Activated naive CD4-positive, alpha-beta T cell treated with anti-CD3 and anti-CD28 coated beads, Interleukin-2, amount 50 U/mL, for 72 hours (primary cell): ENCODE data around the gene GALNT2. TPM values are rescaled to one million over a fixed set of nuclear protein-coding genes. Genes with fewer than 3 reads are reported as not detected.

Experiments
- ATAC-seq, 2 donors: fragments of 150-1000 bp; cut with Tn5 transposase; 2 replicates each; pipeline ENCODE4 v1.10.0; 2021; ENCODE audit warnings: mild to moderate bottlenecking in 2 of 2, moderate library complexity in 2 of 2
- DNase-seq, 2 donors: peaks; one replicate each; pipeline ENCODE4 v3.0.0; 2021 to 2022; ENCODE audit warnings: low spot score in 2 of 2
- H3K27ac Mint-ChIP-seq, 2 donors: one replicate each; pipeline ENCODE4 v1.8.0; 2022; ENCODE audit warnings: mild to moderate bottlenecking in 2 of 2, mixed read lengths in 2 of 2
- H3K36me3 Mint-ChIP-seq, 2 donors: one replicate each; pipeline ENCODE4 v1.8.0; 2022; ENCODE audit warnings: mixed read lengths in 2 of 2
- H3K9me3 Mint-ChIP-seq, 2 donors: one replicate each; pipeline ENCODE4 v1.8.0; 2022; ENCODE audit warnings: mixed read lengths in 2 of 2
- total RNA-seq, 2 donors: library from RNA; stranded (reverse); gene quantifications; one replicate each; pipeline ENCODE4 v1.2.3, GENCODE V29; 2022

Gene GALNT2
- total RNA-seq, 2 donors from 2014 or later, result 58.9 to 88.0 TPM

DNA sequence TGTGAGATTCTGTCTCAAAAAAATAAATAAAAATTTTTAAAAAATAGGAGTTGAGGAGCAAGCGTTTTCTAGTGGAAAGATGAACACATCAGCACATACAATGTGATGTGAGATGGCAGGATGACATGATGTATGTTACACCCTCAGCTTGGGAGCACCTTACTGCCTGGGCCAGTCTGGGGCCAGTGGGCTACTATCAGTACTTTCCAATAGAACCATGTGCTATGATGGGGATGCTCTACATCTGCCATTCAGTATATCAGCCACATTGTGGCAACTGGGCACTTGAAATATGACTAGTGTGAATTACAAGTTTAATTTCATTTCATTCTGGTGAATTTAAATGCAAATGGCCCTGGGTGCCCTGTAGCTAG lies 203.1 kb downstream of the GALNT2 start:
- Mint-ChIP-seq H3K36me3 (peaks cover 6 to 21% of the 10 kb centered on the region in 2 donors), H3K27ac (peak overlapping the region; percentile 65 to 78), H3K9me3 (no peaks in the 10 kb centered on the region)
- DNase-seq (no peak), ATAC-seq (peak in 1 of 2 donors; percentile 67)

DNA sequence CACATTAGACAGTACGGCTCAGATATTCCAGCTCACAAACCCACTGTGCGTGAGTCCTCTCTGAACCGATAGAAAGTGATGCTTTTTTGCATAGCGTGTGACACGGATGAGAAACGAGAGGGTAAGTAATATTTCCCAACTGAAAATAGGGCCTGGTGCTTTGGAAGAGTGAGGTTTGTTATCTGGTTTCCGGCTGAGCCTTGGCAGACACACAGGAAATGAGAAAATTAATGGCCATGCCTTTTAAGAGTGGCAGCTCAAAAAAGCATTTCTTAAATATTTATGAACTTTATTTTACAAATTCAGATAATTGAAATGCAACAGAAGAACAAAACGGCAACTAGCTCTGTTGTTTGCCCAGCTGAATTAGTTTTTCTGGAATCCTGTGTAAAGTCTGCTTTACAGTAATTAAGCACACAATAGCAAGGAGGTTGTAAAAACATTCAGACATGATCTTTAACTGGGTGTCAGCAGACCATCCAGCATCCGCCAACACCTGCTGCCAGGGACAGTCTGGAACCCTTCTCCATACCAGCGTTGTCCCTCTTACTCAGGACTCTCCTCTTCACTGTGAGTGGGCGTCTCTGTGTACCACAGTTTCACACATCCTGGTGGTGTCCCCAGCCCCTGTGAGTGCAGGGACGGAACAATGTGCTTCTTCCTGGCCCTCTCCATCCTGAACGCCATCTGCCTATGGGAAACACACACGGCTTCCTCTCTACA lies 203.7 kb downstream of the GALNT2 start:
- ATAC-seq, result peak; percentile 73 to 90
- peak in 1 of 2 donors; percentile 54 for DNase-seq
- Mint-ChIP-seq H3K27ac (peak overlapping the region; percentile 78 to 85), H3K9me3 (no peaks in the 10 kb centered on the region), H3K36me3 (peaks cover under 1 to 21% of the 10 kb centered on the region in 2 donors)

DNA sequence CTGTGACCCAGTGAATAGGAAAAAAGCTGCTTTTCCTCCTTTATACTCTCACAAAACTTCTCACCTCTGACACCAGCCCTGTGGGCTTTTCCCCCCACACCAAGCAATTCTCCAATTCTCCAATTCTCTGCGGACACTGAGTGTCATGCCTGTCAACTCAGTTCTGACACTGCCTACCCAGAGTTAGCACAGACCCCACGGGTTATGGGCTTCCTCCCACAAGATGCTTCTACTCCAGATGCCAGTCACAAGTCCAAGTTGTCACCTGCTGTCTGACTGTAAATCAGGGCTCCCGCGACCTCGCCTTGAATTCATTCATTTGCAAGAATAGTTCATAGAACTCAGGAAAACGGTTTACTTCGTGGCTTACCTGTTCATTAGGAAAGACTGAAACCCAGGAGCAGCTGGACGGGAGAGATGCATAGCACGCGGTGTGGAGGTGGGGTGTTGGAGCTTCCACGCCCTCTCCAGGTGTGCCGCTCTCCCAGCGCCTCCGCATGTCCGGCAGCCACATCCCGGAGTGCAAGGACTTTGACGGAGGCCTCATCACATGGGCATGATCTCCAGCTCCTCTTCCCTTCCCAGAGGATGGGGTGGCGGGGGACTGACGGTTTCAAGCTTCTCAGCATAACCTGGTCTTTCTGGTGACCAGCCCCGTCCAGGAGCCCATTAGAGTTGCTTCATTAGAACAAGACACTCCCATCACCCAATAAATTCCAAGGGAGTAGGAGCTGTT lies 204.4 kb downstream of the GALNT2 start:
- Mint-ChIP-seq H3K27ac (peak overlapping the region; percentile 78 to 85), H3K9me3 (no peaks in the 10 kb centered on the region), H3K36me3 (peaks cover 0 to 22% of the 10 kb centered on the region in 2 donors)
- DNase-seq, result peak in 1 of 2 donors; percentile 49
- peak in 1 of 2 donors; percentile 1 for ATAC-seq

DNA sequence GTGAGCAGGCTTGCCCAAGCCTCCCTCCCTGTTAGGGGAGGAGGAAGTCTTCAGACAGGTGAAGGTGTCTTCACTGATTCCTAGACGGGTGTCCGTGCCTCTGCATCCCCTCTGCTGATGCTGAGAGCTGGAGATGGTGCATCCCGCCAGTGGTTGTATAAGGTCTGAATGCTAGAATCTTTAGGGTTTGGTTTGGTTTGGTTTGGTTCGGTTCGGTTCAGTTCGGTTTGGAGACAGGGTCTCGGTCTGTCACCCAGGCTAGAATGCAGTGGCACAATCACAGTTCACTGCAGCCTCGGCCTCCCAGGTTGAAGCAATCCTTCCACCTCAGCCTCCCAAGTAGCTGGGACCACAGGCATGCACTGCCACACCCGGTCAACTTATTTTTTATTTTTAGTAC lies 205.5 kb downstream of the GALNT2 start:
- H3K27ac Mint-ChIP-seq, result no peak overlapping the region
- DNase-seq (peak in 1 of 2 donors; percentile 31), ATAC-seq (no peak)
- H3K36me3 Mint-ChIP-seq, result peaks cover 0 to 22% of the 10 kb centered on the region in 2 donors
- H3K9me3 Mint-ChIP-seq, result no peaks in the 10 kb centered on the region

DNA sequence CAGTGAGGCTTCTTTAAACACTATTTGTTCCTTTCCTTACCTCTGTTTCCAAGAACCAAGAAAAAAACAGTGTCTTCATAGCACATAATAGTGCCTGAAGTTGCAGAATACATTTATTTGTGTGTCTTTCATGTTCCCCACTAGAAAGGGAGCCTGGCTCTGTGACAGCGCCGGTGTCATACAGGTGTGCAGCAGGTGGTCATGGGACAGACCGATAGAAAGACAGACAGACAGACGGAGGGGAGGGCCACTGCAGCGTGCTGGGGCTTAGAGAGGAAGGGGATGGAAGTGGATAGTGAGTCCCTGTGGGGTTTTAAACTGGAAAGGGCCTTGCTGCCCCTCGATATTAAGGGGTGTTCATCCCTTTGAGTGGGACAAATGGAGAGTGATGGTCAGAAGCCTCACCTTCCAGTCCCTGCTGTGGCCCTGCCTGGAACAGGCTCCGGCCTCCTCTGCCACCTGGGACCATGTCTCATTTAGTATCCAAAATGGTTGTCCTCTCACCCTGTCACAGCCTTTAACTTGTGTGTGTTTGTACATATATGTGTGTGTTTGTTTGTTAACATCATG lies 206.2 kb downstream of the GALNT2 start:
- DNase-seq (peak in 1 of 2 donors; percentile 42), ATAC-seq (no peak)
- Mint-ChIP-seq H3K9me3 (no peaks in the 10 kb centered on the region), H3K36me3 (peaks cover 0 to 20% of the 10 kb centered on the region in 2 donors), H3K27ac (peak overlapping the region in 1 of 2 donors; percentile 92)

DNA sequence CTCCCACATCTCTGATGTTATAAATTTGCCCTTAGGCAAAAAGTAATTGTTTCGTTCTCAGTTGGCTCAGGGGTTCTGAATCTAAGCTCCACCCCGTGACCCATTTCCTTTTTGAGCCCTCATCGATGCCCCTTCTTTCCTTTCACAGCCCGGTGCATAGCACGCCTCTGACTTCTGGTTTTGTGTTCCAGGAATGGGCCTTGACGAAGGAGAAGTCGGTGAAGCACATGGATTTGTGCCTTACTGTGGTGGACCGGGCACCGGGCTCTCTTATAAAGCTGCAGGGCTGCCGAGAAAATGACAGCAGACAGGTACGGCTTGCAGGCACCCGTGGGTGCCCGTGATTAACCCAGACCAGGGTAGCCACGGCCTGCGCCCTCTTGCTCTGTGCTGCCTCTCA lies 207.2 kb downstream of the GALNT2 start:
- DNase-seq (peak in 1 of 2 donors; percentile 40), ATAC-seq (peak in 1 of 2 donors; percentile 16)
- Mint-ChIP-seq H3K27ac (no peak overlapping the region), H3K36me3 (peaks cover 0 to 20% of the 10 kb centered on the region in 2 donors), H3K9me3 (no peaks in the 10 kb centered on the region)

DNA sequence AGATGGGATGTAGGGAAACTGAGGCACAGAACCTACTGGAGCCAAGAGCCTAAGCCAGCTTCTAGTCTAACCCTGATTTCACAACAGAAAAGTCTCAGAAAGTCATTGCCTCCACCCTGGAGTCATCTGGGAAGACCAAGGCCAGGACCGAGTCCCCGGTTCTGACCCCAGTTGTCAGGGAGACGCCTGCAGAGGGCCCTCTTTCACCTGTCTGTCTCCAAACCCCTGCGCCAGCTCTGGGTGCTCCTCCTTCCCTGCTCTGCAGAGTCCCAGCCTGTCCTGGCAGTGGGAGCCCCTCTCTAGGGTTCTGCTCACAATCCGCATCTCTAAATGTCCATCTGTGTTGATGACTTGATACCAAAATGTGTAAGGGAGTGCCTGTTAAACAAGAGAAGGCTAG lies 209.4 kb downstream of the GALNT2 start:
- peak overlapping the region in 1 of 2 donors; percentile 87 for H3K27ac Mint-ChIP-seq
- no peaks in the 10 kb centered on the region for H3K9me3 Mint-ChIP-seq
- DNase-seq, result peak in 1 of 2 donors; percentile 21
- H3K36me3 Mint-ChIP-seq, result peaks cover 0 to 14% of the 10 kb centered on the region in 2 donors
- ATAC-seq, result no peak

DNA sequence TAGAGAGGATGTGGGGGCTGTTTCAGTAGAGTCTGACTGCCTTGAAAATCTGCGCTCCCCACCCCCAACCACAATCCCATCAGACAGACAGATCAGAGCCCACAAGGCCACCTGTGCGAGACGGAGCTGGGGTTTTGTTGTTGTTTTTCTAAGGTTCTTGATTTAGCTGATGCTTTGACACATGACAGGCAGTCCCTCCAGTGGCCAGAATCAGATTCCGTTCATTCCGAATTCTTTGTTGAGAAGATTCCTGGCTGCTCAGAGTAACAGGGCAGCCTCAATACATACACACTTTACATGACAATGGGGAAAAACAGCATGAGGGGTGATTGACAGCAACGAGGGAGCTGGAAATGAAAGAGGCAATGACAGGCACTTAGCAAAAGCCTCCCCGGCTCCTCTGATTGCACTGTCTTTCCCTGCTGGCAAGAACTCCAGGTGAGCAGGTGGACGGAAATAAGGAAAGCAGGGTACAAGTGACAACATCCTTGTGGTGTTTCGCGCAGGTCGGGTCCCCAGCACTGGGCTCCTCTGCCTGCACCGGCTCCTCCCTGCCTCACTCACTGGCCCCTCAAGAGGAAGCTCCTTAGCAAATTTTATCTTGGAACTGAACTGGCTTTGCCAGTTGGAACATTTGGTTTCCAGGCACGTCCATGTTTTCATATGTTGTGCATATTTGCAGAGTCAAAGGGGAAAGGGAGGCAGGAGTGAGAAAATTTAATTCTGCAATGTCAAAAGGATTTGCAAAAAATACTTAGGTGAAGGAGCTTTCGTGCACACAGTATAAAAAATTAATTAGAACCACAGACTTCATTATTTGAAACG lies 210.4 kb downstream of the GALNT2 start:
- peak overlapping the region in 1 of 2 donors; percentile 87 for H3K27ac Mint-ChIP-seq
- H3K9me3 Mint-ChIP-seq, result no peaks in the 10 kb centered on the region
- ATAC-seq (no peak), DNase-seq (peak in 1 of 2 donors; percentile 20)
- peaks cover 0 to 13% of the 10 kb centered on the region in 2 donors for H3K36me3 Mint-ChIP-seq

DNA sequence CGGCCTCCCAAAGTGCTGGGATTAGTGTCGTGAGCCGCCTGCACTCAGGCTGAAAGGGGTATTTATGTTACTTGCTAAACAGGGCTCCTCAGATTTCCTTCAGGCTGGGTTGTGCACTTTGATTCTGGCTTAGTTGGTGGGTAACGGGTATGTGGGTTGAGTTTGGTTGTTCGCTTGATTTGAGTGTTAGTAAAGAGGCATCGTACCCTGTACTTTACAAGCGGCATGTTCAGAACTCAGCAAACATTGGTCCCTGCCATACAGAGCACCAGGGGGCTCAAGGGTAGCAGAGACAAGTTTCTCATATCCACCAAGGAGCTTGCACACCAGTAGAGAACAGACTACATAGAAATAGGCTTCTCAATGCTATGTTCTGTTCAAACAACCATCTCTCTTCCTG lies 211.3 kb downstream of the GALNT2 start:
- ATAC-seq (no peak), DNase-seq (no peak)
- Mint-ChIP-seq H3K9me3 (no peaks in the 10 kb centered on the region), H3K27ac (peak overlapping the region in 1 of 2 donors; percentile 84), H3K36me3 (peaks cover 0 to 13% of the 10 kb centered on the region in 2 donors)

DNA sequence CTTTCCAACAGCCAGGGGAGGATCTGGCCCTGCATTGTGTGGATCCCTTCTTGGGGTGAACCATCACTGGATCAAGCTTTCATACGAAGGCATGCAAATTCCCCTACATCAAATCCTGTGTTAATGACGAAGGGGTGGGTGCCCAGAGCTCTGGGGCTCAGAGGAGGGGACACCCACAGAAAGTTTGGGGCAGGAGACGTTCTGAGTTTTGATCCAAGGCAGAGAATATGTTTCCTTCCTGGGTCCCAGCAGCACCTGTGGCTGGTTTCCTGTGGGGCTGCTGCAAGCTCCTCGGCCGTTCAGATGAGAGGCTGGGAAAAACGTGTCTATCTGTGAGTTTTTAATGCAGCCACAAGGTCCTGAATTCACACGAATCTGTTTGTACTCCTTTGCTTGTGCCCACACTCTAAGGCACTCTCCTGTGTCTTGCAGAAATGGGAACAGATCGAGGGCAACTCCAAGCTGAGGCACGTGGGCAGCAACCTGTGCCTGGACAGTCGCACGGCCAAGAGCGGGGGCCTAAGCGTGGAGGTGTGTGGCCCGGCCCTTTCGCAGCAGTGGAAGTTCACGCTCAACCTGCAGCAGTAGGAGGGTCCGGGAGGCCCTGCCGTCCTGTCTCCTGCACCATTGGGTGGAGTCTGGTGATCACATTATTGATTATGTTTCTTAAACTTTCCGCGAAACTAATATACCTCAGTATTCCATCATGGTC lies 212.0 kb downstream of the GALNT2 start:
- no peaks in the 10 kb centered on the region for H3K9me3 Mint-ChIP-seq
- peak overlapping the region; percentile 58 to 84 for H3K27ac Mint-ChIP-seq
- ATAC-seq, result no peak
- no peak for DNase-seq
- peaks cover 0 to 13% of the 10 kb centered on the region in 2 donors for H3K36me3 Mint-ChIP-seq

DNA sequence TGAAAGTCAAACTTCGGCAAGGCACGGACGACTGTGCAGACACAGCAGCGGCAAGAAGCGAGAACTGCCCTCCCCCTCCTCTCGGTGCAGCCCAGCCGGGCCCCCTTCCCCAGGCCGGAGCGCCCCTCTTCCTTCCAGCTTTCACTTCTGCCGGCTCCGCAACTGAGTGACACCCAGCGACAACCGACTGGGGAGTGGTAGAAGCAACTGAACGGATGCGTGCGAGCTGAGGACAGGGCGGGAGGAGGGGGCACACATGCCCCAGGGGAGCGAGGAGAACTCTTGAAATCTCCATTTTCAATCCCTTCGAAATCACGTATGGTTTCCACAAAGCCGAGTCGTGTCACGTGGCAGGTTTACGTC lies 212.5 kb downstream of the GALNT2 start:
- no peak for ATAC-seq
- Mint-ChIP-seq H3K9me3 (no peaks in the 10 kb centered on the region), H3K36me3 (peaks cover 0 to 13% of the 10 kb centered on the region in 2 donors), H3K27ac (peak overlapping the region in 1 of 2 donors; percentile 90)
- DNase-seq, result no peak

DNA sequence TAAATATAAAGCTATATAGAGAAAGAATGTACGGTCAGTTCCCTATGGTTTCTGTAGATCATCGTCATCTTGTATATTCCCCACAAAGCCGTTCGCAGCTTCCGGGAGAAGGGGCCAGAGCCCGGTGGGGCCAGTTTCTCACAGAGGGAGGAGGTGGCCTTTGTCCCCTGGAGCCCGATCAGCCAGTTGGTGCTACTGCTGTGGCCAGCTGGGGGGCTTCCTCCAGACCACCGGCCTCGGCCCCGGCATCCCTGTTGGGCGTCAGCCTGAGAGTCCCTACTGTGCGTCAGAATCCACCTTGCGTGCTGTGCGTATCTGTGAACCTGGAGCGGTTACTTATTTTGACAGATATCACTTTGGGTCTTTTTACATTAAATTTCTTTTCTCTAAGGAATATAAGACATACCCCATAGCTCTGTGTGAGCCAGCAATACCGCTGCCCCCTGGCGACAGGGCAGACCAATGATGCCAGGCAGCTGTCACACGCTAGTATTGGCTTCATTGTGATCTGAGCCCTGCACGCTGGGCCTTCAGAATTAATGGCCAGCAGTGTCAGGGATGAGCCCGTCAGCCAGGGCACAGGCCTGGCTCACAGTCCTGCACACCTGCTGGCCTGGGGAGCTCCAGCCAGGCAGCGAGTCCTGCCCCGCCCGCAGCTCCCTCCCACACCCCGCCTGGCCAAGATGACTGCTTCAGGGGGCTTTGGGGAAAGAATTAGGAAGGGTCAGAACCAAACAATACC lies 213.2 kb downstream of the GALNT2 start:
- no peaks in the 10 kb centered on the region for H3K9me3 Mint-ChIP-seq
- DNase-seq (peak in 1 of 2 donors; percentile 42), ATAC-seq (no peak)
- H3K36me3 Mint-ChIP-seq, result peaks cover 0 to 13% of the 10 kb centered on the region in 2 donors
- H3K27ac Mint-ChIP-seq, result peak overlapping the region in 1 of 2 donors; percentile 90

DNA sequence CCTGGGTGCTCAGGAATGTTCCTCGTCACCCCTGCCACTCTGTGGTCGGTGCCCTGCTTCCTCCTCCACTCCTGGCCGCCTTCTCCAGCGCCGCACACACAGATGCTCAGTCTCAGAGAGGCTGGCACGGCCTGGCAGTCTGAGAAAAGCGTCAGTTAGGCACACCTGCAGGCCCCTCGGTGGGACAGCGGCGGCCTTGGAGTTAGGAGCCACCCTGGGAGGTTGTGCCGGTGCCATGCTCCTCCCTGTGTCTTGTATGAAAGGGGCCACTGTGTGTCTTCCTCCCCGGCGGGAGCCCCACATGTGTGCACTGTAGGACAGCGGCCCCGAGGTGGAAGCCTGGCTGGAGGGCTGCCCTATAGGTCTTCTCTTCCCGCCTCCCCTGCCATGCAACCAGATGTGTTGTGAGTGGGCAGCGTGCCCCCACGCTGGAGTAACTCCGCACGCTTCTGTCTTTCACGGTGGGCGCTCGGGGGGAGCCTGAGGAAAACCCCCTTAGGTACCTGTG lies 213.9 kb downstream of the GALNT2 start:
- Mint-ChIP-seq H3K9me3 (no peaks in the 10 kb centered on the region), H3K27ac (no peak overlapping the region), H3K36me3 (peaks cover 0 to 13% of the 10 kb centered on the region in 2 donors)
- ATAC-seq (peak in 1 of 2 donors; percentile 15), DNase-seq (peak in 1 of 2 donors; percentile 35)

DNA sequence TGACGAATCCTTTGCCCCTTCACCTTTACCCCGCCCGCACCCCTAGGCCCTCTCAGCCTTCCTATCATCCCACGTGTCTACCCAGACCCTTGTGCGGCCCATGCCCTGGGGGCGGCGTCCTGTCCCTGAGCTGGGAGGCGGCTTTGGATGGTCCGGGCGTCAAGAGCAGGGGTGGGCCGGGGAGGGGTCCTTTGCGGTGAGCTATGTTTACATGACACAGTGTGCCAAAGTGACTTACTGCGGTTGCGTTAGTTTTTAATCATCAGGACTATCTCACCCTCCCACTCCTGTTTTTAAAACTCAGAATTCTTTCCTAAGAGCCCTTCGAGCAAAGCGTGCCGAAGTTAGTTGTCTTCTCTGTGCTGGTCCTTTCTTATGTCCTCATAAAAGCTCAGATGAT lies 214.5 kb downstream of the GALNT2 start:
- Mint-ChIP-seq H3K27ac (peak overlapping the region in 1 of 2 donors; percentile 72), H3K9me3 (no peaks in the 10 kb centered on the region), H3K36me3 (peaks cover 0 to 11% of the 10 kb centered on the region in 2 donors)
- ATAC-seq, result peak; percentile 17 to 38
- DNase-seq, result no peak

DNA sequence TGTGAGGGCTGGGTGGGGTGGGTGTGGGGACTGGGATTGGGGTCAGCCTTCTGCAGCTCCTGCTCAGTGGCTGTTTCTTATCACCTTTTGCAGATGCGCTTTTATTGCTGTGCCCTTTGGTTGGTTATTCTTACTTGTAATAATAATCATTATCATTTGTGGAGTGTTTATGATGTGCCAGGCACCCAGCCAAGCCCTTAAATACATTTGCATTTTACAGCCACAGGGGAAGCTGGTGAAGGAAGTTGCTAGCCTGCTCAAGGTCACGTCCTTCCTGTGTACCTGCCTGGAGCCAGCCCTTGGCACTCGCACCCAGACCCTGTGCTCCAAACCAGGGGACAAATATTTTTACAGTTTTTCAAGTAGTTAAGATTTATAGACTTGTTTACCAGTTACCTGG lies 215.1 kb downstream of the GALNT2 start:
- ATAC-seq (no peak), DNase-seq (peak in 1 of 2 donors; percentile 40)
- Mint-ChIP-seq H3K36me3 (peaks cover 0 to 5% of the 10 kb centered on the region in 2 donors), H3K9me3 (no peaks in the 10 kb centered on the region), H3K27ac (peak overlapping the region in 1 of 2 donors; percentile 50)
